GM21447 (cell line): Measurements from ENCODE around the gene BIRC3.
"Not testable (repeated sequence)": the region's sequence is repeated elsewhere in the genome, so short reads cannot be mapped to it uniquely, and the experiment has no call there.

Experiments
- ATAC-seq: cut with Tn5 transposase; IDR thresholded peaks from one replicate; pipeline ENCODE4 v1.9.1; 2021; ENCODE audit not compliant: unreplicated experiment

Gene BIRC3

DNA sequence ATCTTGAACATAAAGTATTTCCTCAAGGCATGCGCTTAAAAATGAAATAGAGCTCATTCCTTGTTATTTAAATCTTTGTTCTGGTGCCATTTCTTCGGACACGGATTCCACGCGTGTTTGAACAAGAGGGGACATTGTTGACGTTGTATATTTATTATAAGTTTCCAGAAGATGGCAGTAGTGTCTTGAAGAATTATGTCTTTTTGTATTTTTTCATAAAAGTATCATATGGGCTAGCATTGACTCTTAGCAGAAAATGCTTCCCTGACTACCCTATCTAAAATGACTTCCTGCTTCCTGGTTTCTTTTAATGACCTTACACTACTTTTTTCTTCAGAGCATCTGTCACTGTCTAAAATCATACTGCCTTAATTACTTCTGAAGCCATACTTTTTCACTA lies 50.1 kb downstream of the BIRC3 start:
- ATAC-seq: no peak

DNA sequence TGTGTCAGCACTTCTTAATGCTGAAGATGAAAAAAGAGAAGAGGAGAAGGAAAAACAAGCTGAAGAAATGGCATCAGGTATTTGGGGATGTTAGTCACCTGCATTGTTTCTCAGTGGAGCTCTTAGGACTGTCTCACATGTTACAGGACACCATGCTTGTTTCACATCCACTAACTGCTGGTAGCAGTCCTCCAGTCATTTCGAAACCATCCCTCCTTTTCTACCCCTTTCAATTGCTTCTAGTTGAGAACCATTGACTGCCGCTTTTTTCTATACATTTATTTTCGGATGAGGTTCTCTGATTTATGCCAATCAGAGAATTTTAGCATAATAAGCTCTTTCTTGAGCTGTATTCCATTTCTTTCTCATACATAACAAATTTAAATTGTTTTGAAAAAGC lies 51.2 kb downstream of the BIRC3 start:
- ATAC-seq: peak; percentile 100

DNA sequence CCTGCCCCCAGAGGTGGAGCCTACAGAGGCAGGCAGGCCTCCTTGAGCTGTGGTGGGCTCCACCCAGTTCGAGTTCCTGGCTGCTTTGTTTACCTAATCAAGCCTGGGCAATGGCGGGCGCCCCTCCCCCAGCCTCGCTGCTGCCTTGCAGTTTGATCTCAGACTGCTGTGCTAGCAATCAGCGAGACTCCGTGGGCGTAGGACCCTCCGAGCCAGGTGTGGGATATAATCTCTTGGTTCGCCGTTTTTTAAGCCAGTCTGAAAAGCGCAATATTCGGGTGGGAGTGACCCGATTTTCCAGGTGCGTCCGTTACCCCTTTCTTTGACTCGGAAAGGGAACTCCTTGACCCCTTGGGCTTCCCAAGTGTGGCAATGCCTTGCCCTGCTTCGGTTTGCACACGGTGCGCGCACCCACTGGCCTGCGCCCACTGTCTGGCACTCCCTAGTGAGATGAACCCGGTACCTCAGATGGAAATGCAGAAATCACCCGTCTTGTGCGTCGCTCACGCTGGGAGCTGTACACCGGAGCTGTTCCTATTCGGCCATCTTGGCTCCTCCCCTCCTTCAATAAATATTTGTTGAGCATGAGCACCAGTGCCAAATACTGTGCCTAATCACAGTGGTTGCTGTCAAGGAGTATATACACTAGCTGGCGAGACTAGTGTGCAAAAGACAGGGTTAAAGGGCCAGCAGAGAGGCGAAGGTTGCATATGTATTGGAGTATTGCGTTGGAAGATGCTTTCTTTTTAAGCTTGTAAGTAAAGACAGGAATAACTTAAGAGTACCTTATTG lies 57.5 kb downstream of the BIRC3 start:
- not testable (repeated sequence) for ATAC-seq

DNA sequence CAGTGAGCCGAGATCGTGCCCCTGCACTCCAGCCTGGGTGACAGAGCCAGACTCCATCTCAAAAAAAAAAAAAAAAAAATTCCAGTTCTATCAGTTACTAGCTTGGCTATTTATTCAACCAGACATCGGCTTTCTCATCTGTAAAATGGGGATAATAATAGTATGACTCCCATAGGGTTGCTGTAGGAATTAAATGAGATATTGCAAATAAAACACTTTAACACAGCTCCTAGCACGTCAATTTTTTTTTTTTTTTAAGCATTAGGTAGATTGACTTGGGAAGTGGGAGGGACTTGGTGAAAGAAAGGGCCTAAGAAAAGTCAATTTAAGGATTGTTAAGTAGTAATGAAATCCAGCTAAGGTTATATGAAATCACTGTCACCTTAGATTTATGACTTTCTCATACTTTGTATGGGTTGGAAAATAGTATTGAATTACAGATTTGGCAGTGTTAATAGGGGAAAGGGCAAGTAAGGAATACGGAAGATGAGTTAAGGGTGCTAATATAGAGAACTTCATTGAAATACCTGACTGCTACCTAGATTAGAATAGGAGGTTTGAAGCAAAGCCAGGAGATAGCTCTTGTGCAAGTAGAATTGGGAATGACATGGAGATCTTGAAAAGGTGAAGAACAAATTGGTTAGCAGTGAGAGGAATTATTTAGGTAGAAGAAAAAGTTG lies 58.6 kb downstream of the BIRC3 start:
- ATAC-seq: no peak

DNA sequence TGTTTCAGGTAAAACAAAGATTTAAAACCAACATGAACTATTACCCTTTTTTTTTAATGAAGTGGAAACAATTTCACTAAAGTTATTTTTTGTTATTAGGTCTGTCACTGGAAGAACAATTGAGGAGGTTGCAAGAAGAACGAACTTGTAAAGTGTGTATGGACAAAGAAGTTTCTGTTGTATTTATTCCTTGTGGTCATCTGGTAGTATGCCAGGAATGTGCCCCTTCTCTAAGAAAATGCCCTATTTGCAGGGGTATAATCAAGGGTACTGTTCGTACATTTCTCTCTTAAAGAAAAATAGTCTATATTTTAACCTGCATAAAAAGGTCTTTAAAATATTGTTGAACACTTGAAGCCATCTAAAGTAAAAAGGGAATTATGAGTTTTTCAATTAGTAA lies 60.6 kb downstream of the BIRC3 start:
- ATAC-seq: no peak

DNA sequence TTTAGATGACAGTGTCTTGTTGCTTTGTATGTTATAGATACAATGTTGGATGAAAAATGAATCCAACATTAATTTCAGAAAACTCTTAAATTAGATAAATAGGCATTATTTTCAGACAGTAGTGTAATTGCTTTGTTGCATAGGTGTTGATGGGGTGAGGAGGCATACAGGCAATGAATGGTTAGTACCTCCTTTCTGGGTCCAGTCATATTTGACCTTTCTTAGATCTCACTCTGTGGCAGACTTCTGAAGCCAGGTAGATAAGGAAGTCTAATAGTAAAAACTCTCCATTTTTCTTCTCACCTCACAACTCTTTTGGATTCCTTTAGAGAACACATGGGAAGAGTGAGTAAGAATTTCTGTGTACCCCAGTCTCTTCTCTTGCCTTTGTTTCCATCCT lies 61.5 kb downstream of the BIRC3 start:
- no peak for ATAC-seq

DNA sequence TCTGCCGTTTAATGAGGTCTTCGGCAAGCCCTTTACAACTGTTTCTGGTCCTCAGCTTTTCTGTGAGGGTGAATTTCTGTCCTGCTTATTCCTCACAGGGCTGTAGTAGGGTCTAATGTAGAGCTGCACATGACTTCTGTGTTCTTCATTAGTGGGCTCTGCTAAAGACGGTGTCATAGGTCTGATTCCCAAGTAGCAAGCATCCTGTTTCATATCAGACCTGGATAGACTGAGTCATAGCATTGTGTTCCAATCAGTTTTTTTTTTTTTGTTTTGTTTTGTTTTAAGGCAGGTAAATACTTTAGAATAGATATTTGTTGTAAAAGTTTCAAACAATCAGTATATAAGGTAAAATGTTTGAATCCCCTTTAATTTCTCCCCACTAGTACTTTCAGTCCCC lies 65.1 kb downstream of the BIRC3 start:
- no peak for ATAC-seq

DNA sequence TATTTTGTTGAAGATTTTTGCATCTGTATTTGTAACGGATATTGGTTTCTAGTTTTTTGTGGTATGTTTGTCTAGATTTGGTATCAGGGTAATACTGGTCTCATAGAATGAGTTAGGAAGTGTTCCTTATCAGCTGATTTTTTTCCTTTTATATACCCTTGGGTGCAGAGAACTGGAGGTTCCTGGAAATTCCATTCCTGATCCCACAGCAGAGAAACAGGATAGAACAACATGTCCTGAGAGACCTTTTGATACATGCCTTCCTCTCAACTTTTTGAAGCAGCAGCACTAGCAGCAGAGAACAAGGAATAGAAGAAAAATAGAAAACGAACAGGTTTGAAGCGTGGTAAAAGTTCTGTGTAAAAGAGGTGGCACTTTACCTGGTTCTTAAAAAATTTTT lies 66.6 kb downstream of the BIRC3 start:
- no peak for ATAC-seq

DNA sequence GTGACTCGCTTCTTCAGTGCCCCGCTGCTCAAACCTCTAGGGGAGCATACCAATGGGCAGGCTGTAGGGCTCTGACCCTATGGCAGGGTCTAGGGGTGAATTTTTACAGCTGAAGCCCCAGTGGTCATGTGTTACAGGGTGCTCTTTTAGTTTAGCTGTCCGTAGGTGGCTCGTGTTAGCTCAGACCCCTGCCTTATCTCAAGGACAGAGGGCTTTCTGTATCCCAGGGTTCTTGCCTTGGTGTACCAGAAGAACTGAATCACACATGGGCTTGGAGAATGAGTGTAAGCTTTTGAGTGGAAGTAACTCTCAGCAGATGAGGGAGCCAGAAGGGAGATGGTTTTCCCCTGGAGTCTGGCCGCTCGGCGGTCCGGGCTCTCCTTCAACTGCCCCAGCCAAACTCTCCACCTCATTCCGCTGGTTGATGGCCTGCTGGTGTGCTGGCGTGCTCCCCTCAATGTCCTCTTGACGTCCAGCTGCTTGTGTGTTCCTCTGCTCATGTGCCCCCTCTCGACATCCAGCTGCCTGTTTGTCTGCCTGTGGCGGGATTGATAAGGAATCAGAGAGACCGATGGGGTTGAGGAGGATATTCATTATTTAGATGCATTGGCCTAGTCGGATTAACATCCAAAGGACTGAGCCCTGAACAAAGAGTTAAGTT lies 67.3 kb downstream of the BIRC3 start:
- ATAC-seq: no peak

DNA sequence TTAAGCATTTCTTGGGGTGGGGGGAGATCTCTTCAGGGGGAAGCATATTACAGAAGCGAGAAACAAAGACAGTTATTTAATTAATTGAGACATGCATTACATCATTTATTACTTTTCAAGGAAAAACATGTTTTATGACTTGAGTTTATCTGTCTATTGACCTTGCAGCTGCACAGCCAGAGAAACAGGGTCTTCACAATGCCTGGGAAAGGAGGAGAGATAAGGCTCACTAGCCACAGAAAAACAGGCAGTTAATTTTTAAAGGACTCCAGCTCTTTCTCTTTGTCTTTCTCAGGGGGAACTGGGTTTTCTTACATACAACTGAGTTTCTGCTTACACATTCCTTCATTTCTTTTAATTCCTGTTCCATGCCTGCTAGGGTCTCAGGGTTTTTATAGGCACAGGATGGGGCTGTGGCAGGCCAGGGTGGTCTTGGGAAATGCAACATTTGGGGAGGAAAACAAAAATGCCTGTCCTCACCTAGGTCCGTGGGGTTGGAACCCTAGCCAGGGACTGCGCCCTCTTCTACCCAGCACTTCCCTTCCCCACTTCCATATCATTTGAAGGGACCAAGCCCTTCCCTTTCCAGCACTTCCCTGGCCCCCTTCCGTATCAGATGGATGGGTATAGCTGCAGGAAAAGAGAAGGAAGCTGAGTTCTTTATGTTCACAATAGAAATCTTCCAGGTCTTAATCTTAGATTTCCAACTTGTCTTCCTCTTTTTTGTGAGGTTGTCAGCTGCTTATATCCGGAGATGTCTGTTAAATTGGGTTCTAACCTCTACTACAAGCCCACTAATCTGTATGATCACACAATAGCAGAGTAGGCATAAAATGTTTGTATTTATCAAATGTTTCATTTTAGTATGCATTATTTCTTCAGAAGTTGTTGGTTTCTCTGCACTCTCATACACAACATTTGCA lies 68.1 kb downstream of the BIRC3 start:
- ATAC-seq: no peak

DNA sequence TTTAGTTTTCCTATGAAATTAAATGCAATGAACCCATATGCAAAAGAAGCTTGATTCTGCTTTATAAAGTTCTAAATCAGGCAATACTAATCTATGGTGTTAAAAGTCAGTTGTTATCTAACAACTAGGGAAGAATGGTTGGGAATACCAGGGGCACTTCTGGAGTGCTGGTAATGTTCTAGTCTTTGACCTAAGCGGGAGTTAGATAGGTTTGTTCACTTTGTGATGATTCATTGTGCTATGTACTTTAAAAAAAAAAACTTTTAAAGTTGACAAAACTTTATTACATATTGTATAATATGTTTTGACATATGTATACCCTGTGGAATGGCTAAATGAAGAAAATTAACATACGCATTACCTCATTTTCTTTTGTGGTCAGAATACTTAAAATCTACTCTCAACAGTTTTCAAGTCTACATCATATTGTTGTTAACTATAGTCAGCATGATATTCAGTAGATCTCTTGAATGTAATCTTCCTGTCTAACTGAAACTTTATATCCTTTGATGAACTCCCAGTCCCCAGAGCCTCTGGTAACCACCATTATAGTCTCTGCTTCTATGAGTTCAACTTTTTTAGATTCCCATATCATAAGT lies 69.0 kb downstream of the BIRC3 start:
- no peak for ATAC-seq

DNA sequence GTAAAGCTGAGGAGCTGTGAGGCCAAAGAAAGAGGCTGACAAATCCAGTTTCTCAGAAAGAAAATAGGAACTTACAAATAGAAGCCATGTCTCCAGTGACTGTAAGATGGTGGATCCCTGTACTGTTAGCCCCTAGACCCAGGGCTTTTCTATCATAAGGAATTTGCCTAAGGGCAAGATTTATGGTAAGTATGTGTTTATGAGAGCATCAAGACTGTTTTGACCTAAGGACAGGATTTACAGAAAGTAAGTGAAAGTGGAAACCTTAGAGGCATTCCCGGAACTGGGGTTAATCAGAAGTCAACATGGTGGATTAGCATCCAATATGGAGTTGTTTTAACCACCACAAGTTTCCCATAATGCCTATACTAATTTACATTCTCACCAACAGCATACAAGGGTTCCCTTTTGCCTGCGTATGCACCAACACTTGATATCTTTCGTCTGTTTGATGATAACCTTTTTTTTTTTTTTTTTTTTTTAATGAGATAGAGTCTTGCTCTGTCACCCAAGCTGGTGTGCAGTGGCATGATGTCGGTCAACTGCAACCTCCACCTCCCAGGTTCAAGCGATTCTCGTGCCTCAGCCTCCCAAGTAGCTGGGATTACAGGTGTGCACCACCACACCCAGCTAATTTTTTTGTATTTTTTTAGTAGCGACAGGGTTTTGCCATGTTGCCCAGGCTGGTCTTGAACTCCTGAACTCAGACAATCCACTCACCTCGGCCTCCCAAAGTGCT lies 69.9 kb downstream of the BIRC3 start:
- no peak for ATAC-seq
